Kasumi-1 (cell line): ENCODE results near the gene LRRC36.
A peak's percentile ranks its signal among the peaks of the same experiment; 100 is the strongest.

Experiments
- DNase-seq, 2 experiments: peaks; one replicate each; lab custom pipeline; 2025; lab: John Stamatoyannopoulos, UW

The LRRC36 gene

DNA sequence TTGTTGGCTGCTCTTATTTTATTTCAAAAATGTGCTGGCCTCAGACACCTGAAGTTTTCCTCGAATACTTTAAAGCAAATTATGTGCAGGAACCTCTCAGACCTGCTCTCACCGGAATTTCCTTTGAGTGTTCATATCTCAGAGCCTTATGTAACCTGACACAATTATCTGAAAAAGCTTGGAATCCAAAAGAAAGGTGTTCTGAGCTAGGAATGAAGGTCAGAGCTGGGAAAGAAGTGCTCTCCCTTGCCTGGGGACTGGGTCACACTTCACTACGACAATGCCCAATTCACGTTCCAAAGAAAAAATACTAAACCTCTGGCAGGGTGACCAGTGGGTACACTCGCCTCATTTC, 97.6 kb downstream of the LRRC36 start:
- no peak for DNase-seq

DNA sequence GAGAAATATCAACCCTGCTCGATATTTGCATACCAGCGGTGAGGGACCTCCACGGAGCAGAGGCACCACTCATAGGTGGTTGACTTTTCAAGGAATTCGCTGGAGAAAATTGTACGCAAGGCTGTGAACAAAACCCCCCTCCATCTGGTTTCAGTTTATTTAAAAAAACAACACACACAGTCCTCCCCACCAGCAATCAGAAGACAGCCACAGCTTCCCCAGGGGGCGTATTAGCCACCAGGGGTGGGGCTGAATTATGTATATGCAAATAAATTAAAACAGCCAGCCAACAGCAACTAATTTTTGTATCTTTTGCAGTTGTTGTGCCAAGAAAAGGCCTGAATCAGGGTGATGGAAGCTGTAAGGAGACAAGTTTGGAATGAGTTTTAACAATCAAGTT, 98.4 kb downstream of the LRRC36 start:
- DNase-seq: no peak

DNA sequence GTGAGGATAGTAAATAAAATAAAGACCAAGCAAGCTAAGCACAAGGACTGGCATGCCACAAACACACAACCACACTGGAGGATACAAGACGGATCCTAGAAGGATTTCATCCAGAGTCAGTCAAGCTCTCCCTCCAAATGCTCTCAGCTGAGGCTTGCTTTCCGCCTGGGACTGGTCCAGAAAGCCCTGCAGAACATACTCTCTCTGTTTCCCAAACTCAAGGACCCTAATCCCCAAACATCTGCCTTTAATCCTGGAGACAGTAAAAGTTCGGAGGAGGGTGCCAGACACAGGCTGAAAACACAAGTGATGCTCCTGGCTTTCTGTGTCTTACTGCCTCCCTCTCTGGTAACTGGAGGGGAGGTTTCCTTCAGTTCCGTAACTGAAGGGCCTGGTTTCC, 99.0 kb downstream of the LRRC36 start:
- DNase-seq: no peak

- DNase-seq: no peak
Observed at GRCh38 chr16:67426022-67426421, 99.4 kb downstream of the LRRC36 start.

- no peak for DNase-seq
Observed at GRCh38 chr16:67426950-67427349, 100.3 kb downstream of the LRRC36 start.

DNA sequence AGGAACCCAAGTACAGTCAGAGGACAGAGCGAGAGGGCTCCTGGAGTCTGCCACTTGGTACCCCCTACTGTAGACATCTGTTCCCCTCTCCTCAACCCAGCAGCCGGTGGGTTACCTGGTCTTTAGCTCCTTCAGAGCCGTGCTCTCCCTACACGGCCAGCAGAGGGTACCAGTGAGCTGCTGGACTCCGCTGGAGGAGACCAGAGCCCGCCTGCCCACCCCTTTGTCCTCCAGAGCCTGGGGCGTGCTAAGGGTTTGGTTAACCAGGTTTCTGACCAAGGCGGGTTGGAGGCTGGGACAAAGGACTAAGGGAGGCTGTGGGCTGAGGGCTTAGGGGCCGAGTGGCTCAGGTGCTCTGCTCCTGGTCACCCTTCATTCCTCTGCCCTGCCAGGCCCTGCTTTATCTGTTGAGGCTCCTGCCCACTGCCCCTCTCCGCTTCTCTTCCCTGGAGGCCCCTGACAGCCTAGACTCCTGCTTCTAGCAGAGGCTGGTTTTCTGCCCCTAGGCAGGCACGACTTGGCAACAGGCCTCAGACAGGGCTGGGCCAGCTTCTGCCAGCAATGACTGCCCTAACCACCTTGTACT, 101.6 kb downstream of the LRRC36 start:
- DNase-seq: peak; percentile 48 to 58

- no peak for DNase-seq
Observed at GRCh38 chr16:67429053-67429798, 102.6 kb downstream of the LRRC36 start.

DNA sequence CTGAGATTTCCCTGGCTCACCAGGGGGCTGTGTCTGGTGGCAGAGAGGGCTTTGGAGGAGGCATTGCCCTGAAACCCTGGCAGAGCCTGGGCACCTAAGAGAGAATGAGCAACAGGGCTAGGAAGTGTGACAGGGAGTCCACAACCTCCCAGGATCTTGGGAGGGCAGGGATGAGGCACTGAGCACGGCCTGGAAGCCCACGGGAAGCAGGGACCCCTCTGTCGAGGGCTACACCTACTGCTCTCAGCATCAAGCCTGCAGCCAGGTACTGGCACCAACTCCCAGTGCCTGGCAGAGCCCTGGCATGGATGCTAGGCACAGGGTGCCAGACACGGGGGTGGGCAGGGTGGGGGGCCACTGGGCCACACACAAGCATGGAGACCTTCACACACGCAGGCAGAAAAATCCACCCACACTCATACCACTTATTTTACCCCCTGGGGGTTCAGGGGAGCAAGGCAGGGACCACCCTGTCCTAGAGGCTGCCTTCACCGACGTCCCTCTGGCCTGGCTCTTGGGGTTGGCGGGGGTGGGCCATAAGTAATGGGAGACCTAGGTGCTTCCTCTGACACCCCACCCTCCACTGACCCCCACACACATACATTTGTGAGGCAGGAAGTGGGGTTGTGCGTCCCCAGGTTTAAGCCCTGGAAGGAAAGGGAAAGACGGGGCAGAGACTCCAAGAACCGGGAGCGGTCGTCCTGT, 103.3 kb downstream of the LRRC36 start:
- DNase-seq: no peak

GRCh38 chr16:67430504-67430976, 103.9 kb downstream of the LRRC36 start:
- no peak for DNase-seq

GRCh38 chr16:67430977-67431774, 104.6 kb downstream of the LRRC36 start, which contains the start of gene HSD11B2:
Gene HSD11B2, plus strand, starts transcription at chr16:67431121. Its CDS starts 128 bp downstream, at chr16:67431249.
- DNase-seq: no peak

DNA sequence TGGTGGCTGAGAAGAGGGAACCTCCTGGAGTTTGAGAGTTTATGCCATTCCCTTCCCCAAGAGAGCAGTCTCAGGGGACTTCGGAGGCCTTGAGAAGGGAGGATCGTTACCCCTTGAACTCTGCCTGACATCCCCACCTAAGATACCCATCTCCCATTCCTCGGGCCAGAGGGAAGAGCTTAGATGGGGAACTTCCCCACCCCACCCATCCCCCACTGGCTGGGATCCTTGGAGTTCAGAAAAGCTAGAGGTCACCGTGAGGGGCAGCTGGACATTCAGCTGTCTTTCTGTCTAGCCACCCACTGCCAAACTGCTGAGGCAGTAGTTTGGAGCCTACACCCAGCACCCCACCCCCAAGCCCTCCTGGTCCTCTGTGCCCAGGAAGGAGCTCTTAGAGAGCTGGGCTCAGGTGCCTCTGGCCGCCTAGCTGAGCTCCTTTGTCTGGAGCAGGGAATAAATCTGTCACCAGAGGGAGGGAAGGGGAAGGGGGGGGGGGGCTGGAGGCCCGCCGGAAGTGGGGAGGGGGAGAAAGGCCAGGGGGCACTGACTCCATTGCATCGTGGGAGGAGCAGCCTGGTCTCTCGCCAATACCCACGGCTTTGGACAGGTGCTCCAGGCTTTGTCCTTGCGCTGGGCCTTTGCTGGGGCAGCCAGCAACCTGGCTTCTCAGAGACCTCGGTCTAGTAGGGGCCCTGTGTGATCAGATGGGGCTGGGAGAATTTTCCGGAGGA, 105.3 kb downstream of the LRRC36 start:
- no peak for DNase-seq

DNA sequence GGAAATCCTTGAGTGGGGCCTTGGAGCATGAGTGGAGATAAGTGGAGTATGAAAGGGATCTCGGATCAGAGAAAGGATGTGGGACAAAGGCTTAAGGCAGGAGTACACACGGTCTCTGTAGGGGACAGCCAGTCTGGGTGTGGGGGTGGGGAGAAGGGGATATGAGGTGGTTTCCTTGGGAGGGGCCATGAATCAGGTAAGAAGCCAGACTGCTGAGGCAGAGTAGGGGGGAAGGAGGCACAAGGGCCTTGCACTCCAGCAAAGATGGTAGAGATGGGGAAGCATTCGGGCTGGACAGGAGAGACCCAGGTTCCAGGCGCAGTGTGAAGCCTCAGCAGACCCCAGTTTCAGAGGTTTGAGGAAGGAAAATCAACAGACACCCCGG, 105.9 kb downstream of the LRRC36 start:
- no peak for DNase-seq

DNA sequence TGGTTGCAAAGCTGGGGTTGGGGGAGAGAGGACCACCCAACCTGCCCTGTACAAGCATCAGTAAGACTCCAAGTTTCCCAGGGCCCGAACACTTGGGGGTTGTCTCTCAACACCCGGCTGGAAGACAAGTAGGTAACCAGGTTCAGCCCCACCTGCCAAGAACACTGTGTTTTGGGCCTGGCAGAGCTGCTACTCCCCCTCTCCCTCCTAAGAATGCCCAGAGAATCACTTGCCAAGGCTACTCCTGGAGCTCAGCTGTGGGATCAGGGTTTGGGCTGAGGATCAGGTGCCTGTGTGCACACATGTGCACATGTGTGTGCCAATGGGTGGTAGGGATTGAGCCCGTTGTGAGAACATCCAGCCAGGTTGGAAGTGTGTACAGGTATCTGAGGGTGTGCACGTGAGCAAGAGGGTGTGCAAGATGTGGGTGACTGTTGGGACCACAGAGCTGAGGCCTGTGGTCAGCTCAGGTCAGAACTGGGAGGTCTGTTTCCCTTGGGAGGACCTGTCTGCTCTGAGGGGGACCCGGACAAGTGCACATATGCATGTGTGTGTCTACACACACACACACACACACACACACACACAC, 106.6 kb downstream of the LRRC36 start:
- no peak for DNase-seq
